ENCODE measurements around the gene NEK10. TPM values are rescaled to one million over a fixed set of nuclear protein-coding genes. Genes with fewer than 3 reads are reported as not detected.

The NEK10 gene
- total RNA-seq, 1 experiment from 2014 or later, result 4.3 TPM

DNA sequence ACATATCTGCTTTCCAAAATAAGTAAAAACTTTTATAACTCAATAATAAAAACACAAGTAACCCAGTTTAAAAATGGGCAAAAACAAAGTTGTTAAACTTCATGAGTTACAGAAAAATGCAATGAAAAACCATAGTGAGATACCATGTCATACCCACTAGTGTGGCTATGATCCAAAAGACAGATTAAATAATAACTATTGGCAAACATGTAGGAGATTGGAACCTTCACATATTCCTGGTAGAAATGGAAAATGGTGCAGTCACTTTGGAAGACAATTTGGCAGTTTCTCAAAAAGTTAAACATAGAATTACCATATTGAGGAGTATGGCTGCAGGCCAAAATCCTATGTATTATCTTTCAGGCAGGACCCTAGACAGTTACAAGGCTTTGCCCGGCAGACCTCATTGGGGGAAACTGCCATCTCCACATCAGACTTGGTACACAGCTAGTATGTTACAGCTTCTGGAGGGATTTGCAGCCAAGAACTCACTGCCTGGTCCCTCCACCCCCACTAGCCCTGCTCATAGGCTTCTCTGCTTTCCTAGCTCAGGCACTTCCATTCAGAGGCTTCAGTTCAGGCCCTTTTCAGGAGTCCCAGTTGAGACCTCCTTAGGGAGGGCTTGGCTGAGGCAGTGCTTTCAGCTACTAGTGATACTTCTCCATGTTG, 147.8 kb downstream of the NEK10 start:
- Histone ChIP-seq H3K9me3 (ENCODE audit: insufficient read depth, low read depth) (no peaks in the 10 kb centered on the region; the same call in 1 of the 2 replicates), H3K79me2 (ENCODE audit: low read depth) (no peaks in the 10 kb centered on the region), H3K4me2 (no peak overlapping the region), H2AFZ (no peak overlapping the region), H3K27me3 (ENCODE audit: insufficient read depth, low read depth) (no peaks in the 10 kb centered on the region), H3K9me2 (ENCODE audit: insufficient read depth) (no peaks in the 10 kb centered on the region), H3F3A (ENCODE audit: insufficient read depth, low read depth) (peaks cover 13% of the 10 kb centered on the region), H3K4me1 (replicated peaks; ENCODE audit: insufficient read depth) (peaks cover 30% of the 10 kb centered on the region), H3K27ac (no peak overlapping the region), H3K4me3 (no peak overlapping the region), H4K20me1 (ENCODE audit: insufficient read depth) (no peaks in the 10 kb centered on the region), H3K36me3 (ENCODE audit: low read depth) (no peaks in the 10 kb centered on the region)
- BruUV-seq (replicated peaks), result no TSS peak
- CTCF ChIA-PET, result no interaction called here
- POLR2A ChIA-PET (ENCODE audit: unreplicated experiment), result no interaction called here
- no peak for TF ChIP-seq EZH2 (IDR thresholded peaks at IDR 0.05; ENCODE audit: low read depth)
- TF ChIP-seq, protein P1, sequence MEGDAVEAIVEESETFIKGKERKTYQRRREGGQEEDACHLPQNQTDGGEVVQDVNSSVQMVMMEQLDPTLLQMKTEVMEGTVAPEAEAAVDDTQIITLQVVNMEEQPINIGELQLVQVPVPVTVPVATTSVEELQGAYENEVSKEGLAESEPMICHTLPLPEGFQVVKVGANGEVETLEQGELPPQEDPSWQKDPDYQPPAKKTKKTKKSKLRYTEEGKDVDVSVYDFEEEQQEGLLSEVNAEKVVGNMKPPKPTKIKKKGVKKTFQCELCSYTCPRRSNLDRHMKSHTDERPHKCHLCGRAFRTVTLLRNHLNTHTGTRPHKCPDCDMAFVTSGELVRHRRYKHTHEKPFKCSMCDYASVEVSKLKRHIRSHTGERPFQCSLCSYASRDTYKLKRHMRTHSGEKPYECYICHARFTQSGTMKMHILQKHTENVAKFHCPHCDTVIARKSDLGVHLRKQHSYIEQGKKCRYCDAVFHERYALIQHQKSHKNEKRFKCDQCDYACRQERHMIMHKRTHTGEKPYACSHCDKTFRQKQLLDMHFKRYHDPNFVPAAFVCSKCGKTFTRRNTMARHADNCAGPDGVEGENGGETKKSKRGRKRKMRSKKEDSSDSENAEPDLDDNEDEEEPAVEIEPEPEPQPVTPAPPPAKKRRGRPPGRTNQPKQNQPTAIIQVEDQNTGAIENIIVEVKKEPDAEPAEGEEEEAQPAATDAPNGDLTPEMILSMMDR (conservative IDR thresholded peaks at IDR 0.05), result no peak
- intact Hi-C loops (cut with micrococcal nuclease; ENCODE audit: unreplicated experiment), result no loop called here
- DNase-seq, result no peak

DNA sequence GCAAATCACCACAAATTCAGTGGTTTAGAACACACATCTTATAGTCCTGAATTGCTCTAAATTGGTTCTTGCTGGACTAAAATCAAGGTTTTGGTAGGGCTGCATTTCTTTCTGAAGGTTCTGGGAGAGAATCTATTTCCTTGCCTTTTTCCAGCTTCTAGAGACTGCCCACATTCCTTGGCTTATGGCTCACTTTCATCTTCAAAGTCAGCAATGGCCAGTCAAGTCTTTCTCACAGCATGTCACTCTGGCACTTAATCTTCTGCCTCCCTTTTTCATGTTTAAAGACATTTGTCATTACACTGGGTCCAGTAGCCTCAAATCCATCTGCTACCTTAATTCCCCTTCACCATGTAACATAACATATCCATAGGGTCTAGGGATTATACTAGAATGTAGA, 149.0 kb downstream of the NEK10 start:
- intact Hi-C loops (cut with micrococcal nuclease; ENCODE audit: unreplicated experiment), result no loop called here
- DNase-seq, result no peak
- Histone ChIP-seq H3K4me1 (replicated peaks; ENCODE audit: insufficient read depth) (peaks cover 32% of the 10 kb centered on the region), H3F3A (ENCODE audit: insufficient read depth, low read depth) (peaks cover 13% of the 10 kb centered on the region), H3K4me2 (no peak overlapping the region), H4K20me1 (ENCODE audit: insufficient read depth) (no peaks in the 10 kb centered on the region), H3K9me3 (ENCODE audit: insufficient read depth, low read depth) (no peaks in the 10 kb centered on the region; the same call in 1 of the 2 replicates), H3K27me3 (ENCODE audit: insufficient read depth, low read depth) (no peaks in the 10 kb centered on the region), H2AFZ (no peak overlapping the region), H3K79me2 (ENCODE audit: low read depth) (no peaks in the 10 kb centered on the region), H3K9me2 (ENCODE audit: insufficient read depth) (no peaks in the 10 kb centered on the region), H3K36me3 (ENCODE audit: low read depth) (no peaks in the 10 kb centered on the region), H3K27ac (peak overlapping the region; percentile 45; the same call in 1 of the 2 replicates), H3K4me3 (no peak overlapping the region)
- CTCF ChIA-PET, result no interaction called here
- no TSS peak for BruUV-seq (replicated peaks)
- TF ChIP-seq, protein P1 (conservative IDR thresholded peaks at IDR 0.05), result no peak
- no peak for TF ChIP-seq EZH2 (IDR thresholded peaks at IDR 0.05; ENCODE audit: low read depth)
- POLR2A ChIA-PET (ENCODE audit: unreplicated experiment), result no interaction called here

DNA sequence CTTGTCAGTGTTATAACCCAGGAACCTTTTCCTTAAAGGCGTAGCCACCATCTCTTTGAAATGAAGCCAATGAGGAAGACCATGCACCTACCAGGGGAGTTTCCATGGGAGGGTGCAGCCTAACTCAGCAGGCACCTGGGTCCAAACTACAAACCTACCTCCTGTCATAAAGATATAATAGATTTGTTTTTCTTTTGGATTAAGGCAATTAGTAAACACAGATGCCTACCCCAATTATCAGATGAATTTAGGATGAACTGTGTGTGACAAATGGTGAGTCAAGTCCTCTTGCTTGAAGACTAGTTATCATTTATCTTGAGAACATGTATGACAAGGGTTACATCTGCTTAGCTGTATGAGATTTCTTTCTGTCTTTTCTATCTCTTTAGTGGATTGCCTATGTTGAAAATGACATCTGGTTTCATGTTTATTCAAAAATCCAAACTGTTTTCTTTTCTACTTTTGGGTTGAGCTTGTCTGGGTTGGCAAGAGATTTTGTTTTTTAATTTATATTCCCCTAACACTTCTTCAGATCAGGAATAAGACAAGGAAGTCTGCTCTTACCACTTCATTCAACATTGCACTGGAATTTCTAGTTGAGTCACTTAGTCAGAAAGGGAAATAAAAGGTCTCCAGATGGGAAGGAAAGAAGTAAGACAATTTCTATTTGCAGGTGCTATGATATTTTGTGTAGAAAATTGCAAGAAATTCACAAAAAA, 149.9 kb downstream of the NEK10 start:
- Histone ChIP-seq H3K4me1 (replicated peaks; ENCODE audit: insufficient read depth) (peaks cover 32% of the 10 kb centered on the region), H2AFZ (no peak overlapping the region), H4K20me1 (ENCODE audit: insufficient read depth) (no peaks in the 10 kb centered on the region), H3K27ac (peak overlapping the region; percentile 45), H3K4me3 (no peak overlapping the region), H3K4me2 (peak overlapping the region; percentile 26; the same call in 1 of the 2 replicates), H3K27me3 (ENCODE audit: insufficient read depth, low read depth) (no peaks in the 10 kb centered on the region), H3F3A (ENCODE audit: insufficient read depth, low read depth) (peaks cover 13% of the 10 kb centered on the region), H3K9me3 (ENCODE audit: insufficient read depth, low read depth) (no peaks in the 10 kb centered on the region; the same call in 1 of the 2 replicates), H3K79me2 (ENCODE audit: low read depth) (no peaks in the 10 kb centered on the region), H3K36me3 (ENCODE audit: low read depth) (no peaks in the 10 kb centered on the region), H3K9me2 (ENCODE audit: insufficient read depth) (no peaks in the 10 kb centered on the region)
- intact Hi-C loops (cut with micrococcal nuclease; ENCODE audit: unreplicated experiment), result loop anchor here (2.0 kb wide), 1 partner anchor 24 kb away; no protein-coding TSS in a partner anchor
- ChIA-PET CTCF (no interaction called here), POLR2A (ENCODE audit: unreplicated experiment) (interaction anchor here (0.5 kb wide), 1 partner anchor 265 kb away, joined by 3 read pairs; the partner anchor contains the start of gene SLC4A7)
- no peak for TF ChIP-seq EZH2 (IDR thresholded peaks at IDR 0.05; ENCODE audit: low read depth)
- peak; percentile 13 to 59 for DNase-seq
- BruUV-seq (replicated peaks), result no TSS peak

All from PC-9 (cell line).